NCI-H2029 (cell line): Measurements from ENCODE around the gene KLHL25.
"Not testable (repeated sequence)": the region's sequence is repeated elsewhere in the genome, so short reads cannot be mapped to it uniquely, and the experiment has no call there.

ENCODE experiments used
- DNase-seq: peaks from one replicate; lab custom pipeline; 2025; lab: John Stamatoyannopoulos, UW

KLHL25 gene

DNA sequence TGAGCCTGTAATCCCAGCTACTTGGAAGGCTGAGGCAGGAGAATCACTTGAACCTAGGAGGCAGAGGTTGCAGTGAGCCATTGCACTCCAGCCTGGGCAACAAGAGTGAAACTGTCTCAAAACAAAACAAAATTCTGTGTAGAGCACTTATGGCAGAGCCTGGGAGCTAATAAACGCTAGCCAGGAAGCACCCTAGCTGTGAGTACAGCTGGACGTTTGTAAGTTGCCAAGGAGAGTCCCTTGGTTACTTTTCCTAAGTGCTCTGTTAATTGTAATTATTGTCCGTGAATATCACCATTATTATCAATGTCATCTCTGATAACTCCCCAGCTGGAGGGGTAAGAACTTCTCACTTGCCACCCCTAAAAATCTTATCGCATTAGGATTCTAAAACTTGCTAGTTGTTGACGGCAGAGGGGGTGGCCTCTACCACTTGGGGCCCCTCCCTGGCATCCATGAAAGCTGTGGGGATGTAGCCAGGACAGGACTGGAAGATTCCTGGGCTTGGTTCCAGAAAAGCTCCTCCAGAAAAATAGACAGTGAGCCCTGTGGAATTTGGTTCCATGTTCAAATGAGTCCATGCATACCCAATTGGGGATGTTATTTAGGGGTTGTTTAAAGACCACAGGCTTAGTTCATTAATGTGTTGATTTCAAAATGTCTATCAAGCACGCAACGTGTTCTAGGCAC is 9.9 kb upstream of the KLHL25 start:
- no peak for DNase-seq

DNA sequence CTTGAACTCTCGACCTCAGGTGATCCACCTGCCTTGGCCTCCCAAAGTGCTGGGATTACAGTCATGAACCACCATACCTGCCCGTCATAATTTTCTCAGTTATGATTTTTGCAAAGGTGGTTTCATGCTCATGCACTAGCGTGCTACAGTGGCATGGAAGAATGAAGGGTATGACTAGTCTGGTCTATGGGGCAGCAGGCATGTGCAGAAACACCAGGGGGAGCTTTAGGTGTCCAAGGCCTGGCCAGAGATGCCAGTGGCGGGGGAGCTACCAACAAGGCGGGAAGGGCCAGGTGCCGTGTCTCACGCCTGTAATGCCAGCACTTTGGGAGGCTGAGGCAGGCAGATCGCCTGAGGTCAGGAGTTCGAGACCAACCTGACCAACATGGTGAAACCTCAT is 7.9 kb upstream of the KLHL25 start:
- DNase-seq = not testable (repeated sequence)

DNA sequence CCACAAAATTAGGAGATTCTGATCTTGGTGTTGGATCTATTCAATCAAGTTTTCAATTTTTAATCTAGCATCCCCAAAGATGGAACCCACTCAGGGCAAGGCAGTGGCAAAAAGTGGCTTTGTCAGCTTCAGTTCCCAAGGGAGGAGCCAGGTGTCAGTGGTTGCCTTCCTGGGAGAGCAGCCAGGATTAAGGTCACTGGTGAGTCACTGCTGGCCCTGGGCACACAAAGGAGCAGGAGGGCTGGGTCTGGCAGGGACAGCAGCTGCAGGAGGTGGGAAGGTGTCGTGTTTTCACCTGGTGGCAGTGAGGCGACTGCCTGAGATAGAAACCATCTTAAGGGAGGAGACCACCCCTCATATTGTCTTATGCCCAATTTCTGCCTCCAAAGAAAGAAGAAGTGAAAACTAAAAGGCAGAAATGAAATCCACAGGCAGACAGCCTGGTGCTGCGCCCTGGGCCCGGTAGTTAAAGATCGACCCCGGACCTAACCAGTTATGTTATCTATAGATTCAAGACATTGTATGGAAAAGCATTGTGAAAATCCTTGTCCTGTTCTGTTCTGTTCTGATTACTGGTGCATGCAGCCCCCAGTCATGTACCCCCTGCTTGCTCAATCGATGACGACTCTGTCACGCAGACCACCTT is 5.9 kb upstream of the KLHL25 start:
- peak; percentile 82 for DNase-seq

DNA sequence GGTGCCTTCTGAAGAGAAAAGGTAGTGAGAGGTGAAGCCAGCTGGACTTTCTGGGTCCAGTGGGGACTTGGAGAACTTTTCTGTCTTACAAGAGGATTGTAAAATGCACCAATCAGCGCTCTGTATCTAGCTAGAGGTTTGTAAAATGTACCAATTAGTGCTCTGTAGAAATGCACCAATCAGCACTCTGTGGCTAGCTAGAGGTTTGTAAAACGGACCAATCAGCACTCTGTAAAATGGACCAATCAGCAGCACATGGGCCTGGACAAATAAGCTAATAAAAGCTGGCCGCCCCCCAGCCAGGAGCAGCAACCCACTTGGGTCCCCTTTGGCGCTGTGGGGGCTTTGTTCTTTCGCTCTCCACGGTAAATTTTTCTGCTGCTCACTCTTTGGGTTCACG is 1.6 kb upstream of the KLHL25 start:
- not testable (repeated sequence) for DNase-seq

DNA sequence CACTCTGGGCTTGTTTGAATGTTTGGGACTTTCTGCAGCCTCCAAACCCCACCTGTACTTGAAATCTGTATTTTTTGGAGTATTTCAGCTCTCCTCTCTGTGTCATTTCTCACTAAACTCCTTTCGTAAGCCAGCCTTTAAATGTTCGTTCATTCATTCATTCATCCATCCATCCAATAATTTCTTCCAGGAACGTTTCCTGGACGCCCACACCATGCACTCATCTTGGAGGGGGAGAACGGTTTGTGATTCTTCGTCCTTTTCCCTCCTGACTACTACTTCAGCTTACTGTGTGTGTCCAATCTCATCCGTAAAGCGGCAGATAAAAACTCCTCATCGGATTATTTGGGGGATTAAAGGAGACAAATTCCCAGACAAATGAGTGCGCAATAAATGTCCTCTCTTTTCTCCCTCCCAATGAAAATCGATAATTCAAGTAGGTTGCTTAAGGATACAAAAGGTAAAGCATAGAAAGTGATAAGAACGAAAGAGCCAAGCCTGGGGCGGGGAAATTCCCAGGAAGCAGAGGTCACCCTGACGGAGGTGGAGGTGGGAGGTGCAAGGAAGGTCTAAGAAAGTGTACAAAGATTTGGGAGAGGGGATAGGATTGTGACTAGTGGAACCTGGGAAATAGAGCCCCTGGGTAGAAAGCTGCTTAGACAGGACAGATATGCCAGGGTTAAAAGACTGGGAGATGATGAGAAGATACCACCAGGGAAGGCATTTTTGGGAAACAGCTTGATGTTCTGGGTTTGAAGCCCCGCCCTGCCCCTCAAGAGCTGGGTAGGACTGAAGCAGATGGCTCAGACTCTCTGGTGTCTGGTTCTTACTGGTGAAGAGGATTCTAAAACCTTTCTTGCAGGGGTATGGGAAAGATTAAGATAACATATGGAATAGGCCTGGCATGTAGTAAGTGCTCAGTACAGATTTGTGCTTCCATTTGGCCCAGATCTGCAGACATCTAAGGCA is 896 bp upstream of the KLHL25 start:
- DNase-seq = no peak

DNA sequence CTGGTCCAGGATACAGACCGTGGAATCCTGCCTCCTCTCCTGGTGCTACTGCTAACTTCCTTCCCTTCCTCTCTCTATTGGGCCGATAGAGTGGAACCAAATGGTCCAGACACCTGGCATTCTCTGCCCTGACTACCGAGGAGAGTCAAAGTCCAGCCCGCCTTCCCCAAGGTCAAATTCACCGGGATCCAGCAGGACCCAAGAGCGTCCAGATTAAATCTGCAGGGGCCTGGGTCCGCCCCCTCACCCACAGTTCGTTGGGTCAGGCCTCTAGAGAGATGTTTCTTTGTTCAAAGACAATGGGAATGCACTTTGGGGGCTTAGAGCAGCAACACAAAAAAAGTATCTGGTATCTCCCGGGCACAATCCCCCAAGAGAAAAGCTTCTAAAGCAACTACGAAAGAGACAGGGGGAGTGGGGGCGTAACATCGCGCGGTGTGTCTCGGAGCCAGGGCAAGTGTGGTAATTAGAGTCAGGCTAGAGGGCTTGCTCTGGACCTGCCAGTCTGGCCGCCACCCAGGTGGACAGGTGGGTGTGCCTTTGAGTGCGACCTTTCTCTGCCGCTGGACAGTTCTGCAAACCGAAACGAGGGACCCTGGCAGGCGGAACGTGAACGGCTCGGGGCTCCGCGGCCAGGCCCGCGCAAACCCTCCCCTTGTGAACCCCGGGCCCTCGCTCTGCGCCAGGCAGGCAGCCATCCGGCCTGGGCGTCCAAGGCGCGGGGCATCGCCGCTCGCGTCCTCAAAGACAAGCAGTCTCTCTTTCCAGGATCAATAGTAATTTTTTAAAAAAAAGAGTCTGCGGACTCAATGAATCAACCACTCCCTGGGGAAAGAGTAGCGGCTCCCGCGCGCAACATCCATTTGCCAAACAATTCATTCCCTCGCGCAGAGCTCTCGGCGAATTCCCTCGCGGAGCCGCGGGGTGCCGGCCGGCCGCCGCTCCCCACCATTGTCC is 806 bp downstream of the KLHL25 start:
- DNase-seq = no peak

DNA sequence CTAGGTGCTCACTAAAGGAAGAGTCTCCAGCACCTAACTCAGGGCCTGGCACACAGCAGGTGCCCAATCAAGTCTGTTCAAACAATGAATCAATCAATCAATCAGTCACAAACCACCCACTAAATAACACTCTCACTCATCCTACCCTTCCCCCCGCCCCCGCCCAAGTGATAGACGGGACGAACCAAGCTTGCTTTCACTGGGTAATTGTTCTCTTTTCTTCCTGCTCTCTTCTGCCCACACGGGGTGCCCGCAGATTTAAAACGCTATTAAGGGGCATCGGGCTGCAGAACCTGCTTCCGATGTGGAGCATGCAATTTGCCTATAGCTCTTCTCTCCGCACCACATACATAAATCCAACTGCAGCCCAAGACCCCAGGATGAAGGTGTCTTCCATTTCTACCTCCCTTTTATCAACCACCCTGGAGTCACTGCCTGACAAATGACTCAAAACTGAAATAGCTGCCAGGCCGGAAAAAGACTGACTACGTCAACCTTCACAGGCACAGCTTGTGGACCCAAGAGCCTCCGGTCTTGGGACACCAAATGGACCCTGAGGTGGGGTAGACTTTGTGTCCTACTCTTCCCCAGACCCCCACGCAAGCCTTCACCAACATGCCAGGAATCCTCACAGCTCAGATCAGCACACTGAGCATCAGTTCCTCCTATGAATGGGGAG is 1.7 kb downstream of the KLHL25 start:
- DNase-seq = no peak

DNA sequence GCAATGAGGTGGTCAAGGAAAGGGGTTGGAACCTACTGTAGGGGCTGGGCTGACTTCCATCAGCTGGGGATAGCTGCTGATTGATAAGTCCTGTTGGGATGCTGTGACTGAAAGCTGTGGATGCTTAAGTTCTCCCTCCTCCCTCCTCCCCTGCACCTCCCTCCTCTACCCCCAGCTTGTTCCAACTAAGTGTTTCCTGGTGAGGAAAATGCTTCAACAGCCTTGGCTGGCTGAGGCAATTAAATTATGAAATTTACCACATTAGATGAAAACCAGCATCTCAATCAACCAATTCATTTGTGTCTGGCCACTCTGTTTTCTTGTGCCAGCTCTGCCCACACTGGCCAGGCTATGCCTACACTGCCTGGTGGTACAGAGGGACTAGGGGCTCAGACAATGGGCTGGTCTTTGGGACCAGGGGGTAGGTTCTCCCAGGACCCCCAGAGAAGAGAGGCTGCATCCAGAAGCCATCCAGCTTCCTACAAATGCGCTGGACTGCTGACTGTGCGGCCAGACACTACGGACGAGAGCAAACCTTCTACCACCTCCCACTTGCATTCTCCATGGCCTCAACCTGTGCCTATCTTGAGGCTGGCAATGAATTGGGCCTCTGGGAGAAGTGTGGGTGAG is 2.5 kb downstream of the KLHL25 start:
- no peak for DNase-seq

DNA sequence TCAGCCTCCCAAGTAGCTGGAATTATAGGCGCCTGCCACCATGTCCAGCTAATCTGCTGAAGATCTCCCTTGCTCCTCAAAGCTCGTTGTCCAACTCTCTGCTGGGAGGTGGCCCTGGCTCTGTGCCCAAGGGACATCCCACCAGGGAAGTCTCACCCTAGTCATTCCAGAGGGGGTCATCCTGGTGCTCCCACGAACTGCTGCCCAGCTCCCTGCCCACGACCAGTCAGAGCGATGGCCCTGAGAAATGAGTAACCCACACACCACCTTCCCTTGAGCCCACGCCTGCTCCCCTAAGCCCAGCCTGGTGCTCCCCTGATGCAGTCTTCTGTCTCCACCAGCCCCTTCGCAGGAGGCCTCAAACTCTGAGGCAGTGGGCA is 5.2 kb downstream of the KLHL25 start:
- DNase-seq = no peak

DNA sequence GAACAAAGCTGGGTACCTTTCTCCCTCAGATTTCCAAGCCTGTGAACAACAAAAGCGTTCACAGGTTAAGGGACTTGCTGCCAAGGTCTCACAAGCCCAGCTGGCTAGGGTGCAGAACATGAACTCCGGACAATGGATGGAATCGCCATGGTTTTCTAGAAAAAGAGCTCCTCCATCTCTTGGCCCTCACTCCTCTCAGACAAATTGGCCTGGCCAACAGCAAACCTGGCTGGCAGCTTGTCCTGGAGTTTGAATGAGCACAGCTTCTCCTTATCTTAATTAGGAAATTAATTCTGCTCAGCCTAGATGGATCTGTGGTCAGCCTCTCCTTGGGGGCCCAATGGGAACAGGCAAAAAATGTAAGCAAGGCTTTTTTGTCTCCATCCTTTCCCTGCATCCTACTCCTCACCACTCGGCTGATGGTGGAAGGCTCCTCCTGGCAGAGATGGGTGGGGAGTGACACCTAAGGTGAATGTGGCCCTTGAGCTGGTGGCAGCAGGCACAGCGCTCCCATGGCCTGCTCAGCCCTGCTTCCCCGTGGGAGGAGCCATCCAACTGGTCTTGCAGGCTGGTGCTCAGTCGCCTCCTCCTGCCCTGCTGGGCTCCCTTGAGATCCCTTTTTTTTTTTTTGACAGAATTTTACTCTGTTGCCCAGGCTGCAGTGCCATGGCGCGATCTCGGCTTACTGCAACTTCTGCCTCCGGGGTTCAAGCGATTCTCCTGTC is 5.8 kb downstream of the KLHL25 start:
- DNase-seq = peak; percentile 11

DNA sequence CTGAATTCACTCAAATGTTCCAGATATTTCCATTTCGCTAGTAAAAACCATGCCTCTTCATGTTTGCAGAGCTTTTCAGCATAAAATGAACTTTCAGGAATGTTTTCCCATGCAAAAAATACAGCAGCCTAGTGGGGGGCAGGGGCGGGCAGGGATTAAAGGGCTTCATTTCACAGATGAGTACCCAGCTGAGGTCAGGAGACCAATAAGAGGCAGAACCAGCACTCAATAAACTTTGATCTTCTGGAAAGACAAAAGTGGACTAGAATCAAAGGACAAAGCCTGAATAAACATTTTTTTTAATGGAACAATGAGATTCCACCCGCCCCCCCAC is 8.0 kb downstream of the KLHL25 start:
- no peak for DNase-seq

DNA sequence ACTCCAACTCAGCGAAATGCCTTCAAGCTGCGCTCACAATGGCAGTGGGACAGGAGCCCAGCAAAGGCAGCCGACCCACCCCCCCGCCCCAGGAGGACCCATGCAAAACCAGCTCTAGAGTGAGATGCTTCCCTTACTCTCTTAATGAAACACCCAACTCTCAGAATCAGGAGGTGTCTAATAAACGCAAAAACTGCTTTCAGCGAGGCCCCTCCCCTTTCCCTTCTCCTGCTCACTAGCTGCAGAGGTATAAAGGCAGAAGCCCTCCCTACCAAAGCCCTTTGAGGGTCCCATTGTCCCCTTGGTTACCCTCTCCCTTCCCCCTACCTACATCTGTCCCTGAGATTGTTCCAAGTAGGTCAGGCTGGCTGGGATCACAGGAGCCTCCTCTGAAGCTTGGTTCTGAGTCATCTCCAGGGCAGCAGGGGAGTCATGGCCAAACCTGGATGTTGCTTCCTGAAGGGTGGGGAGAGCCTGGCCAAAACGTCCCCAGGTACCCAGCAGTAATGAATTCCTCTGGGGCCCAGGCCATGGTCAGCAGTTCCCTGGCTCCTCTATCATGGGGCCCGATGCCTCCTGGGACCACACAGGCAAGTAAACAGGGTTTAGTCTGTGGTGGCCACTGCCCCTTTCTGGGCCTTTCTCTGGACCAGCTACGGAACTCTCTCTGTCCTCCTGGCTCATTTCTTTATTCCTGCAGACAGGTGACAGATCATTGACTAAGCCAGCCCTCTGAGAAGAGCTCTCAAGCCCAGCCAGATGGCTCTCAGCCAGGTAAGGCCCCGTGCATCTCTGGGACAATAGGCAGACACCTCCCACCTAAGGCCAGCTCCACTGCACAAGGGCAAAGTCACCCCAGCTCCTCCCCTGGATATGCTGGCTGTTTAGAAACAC is 8.6 kb downstream of the KLHL25 start:
- peak; percentile 67 for DNase-seq

DNA sequence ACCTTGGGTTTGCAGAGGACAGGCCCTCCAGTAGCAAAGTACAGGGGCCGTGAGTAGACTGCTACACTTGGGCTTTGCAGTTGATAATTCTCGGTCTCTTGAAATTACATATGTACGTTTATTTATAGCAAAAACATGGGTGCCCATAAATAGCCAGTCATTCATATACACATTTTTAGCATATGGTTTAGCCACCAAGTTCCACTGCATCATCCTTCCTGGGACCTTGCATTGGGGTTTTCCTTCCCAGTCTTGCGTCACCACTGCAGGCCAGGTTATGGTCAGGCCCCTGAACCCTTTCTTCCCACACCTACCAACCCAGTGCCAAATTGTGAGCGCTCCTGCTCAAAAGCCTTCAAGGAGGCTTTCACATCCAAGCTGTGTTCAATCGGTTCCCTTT is 12.7 kb downstream of the KLHL25 start:
- no peak for DNase-seq

DNA sequence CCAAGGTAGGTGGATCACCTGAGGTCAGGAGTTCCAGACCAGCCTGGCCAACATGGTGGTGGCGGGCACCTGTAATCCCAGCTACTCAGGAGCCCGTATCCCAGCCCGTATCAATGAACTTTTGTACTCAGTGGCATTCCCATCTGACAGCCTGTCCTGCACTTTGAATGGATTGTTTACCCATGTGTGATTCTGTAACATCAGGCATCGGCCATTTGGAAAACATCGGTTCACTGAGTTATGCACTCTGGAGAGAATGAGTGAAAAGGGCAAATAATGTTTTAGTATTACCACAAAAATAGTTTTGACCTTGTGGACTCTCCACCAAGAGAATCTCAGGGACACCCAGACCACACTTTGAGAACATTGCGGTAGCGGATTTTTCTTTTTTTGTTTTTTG is 13.6 kb downstream of the KLHL25 start:
- no peak for DNase-seq

DNA sequence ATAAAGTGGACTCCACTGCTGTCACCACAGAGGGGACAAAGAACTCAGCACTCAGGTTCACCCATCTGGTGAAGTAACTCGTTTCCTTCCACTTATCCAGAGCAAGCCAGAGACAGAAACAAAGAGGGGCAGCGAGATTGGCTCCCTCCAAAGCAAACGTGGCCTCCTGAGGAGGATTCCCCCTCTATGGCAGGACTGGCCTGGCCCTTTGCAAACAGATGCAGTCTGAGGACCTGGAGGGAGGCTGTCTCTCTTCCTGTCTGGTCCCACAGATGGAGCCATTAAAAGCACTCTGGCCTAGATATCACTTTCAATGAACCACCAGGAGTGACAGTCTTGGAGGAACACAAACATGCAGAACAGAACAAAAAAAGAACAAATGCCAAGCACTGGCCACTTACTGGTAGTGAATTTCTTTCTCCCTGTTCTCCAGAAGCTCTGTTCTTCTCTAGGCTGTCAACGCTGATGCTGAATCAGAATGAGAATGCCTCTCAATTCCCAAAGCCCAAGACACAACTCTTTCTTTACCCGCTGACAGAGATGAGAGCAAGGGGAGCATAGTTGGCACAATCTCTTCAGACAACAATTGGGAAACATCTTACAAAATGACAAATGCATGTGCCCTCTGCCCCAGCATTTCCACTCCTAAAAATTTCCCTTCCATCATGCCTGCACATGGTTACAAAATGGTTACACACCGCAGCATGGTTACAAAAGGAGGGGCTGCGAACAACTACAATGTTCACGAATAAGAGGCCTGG is 14.3 kb downstream of the KLHL25 start:
- no peak for DNase-seq

DNA sequence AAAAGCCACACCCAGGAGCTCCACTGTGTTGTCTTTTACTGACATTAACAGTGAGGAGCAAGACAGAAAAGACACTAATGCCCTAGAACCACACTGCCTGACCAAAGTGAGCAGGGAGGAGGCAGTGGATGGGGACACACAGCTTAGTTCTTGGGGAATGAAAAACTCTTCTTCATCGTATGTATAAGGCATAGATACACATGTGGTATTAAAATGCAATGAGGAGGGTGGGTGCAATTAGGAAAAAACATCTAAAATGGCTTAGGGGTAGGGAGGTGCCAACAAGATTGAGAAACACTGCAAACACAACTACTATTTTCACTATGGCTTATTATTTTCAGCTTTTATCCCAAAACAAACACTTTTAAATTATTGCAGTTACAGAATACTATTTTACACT is 15.5 kb downstream of the KLHL25 start:
- no peak for DNase-seq

DNA sequence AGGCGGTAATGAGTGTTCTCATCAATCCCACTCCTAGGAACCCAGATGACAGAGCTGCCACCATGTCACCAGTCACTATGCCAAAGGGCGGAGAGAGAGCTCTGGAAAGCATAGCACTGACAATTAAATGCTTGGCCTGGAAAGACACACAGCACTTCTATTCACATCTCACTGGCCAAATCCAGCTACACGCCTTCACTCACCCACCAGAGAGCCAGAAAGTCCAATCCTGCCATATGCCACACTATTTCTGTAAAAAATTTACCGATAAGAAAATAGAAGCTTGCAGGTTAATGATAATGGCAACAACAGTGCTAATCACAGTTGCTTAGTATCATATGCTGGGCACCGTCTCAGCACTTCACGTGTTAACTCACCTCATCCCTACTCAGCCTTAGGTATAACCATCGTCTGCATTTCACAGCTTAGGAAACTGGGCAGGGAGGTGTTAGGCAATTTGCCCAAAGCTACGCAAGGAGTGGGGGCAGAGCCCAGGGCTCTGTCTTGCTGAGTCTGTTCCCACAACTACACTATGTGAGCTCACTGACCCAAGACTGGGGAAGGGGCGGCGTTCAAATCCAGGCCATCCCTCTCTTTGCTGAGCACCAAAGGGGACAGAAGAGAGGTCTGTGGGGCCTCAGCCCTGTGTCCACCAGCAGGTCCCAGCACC is 16.5 kb downstream of the KLHL25 start:
- no peak for DNase-seq
